Psoas muscle (tissue), 8 donors: ENCODE measurements around the gene ALOX12B. TPM values are rescaled to one million over a fixed set of nuclear protein-coding genes. Genes with fewer than 3 reads are reported as not detected.

Experiments
- ATAC-seq, 4 donors: fragments of 200-7000 bp; cut with Tn5 transposase; one replicate each; pipeline ENCODE4 v1.9.1; 2020; ENCODE audit warnings: moderate library complexity in 3 of 4, mild to moderate bottlenecking in 2 of 4
- DNase-seq, 2 donors: peaks; one replicate each; pipeline ENCODE4 v3.0.0-alpha.2; 2020
- H3K27ac ChIP-seq: fragments of 200-600 bp; one replicate; pipeline ENCODE4 v1.8.0; 2022
- H3K27me3 ChIP-seq, 3 donors: fragments of 200-600 bp in 1 of 3; one replicate each; pipeline versions ENCODE4 v1.6.1 to v1.8.0; 2013 to 2022; ENCODE audit warnings: low read length in 2 of 3, mild to moderate bottlenecking in 2 of 3, moderate library complexity in 1 of 3; ENCODE audit not compliant: insufficient read depth in 3 of 3
- H3K36me3 ChIP-seq, 2 donors: fragments of 200-600 bp in 1 of 2; one replicate each; pipeline versions ENCODE4 v1.6.1 to v1.8.0; 2013 to 2022; ENCODE audit warnings: low read depth in 1 of 2, mild to moderate bottlenecking in 1 of 2, moderate library complexity in 1 of 2; ENCODE audit not compliant: insufficient read depth in 1 of 2
- H3K4me1 ChIP-seq: fragments of 200-600 bp; one replicate; pipeline ENCODE4 v1.8.0; 2022
- H3K4me3 ChIP-seq: fragments of 200-600 bp; one replicate; pipeline ENCODE4 v1.8.0; 2022; ENCODE audit warnings: mild to moderate bottlenecking
- H3K9me3 ChIP-seq: fragments of 200-600 bp; one replicate; pipeline ENCODE4 v1.8.0; 2022
- CTCF ChIP-seq: fragments of 200-600 bp; IDR thresholded peaks from one replicate; pipeline ENCODE4 v1.8.0; 2022; ENCODE audit warnings: antibody characterized with exemption
- WGBS, 3 donors: extraction: QIAGEN DNeasy Blood & Tissue Kit; methylation state at CpG; one replicate each; pipeline versions ENCODE4 v1.1.6 to v1.1.7; 2013; 5-methylcytosine and 5-hydroxymethylcytosine counted together
- intact Hi-C, 2 donors: fragments of 100-400 bp; cut with DNase I; formaldehyde crosslinking; loops; one replicate each; pipeline versions ENCODE4 v1.11.0 to v1.14.2; 2022
- polyA plus RNA-seq, 3 donors: library from polyadenylated mRNA; stranded (reverse); fragments of 200-250 nt; gene quantifications; one replicate each; pipeline ENCODE4 v1.2.3, GENCODE V29; 2013
- total RNA-seq, 4 donors: library from RNA; stranded (reverse); fragmentation: NEBNext Ultra II Directional in 2 of 4; extraction: Animal tissue kit (Norgen Biotek cat#: 25700) in 2 of 4; gene quantifications; one replicate each; pipeline versions ENCODE4 v1.2.1 to v1.2.4, GENCODE V29; 2021 to 2023
- donor health status: healthy with polysubstance abuse.
- donor health status: DM: no; HTN: no; CAD: no; lungs with moderate emphysema.
- donor health status: Bipolar disorder and iron deficiency.
- donor health status: healthy.
- donor health status: DM: yes; HTN: yes; CAD: no.
- donor health status: DM: no; HTN: no; CAD: no.
- donor health status: DM: no; HTN: no; CAD: no.
- donor health status: DM: yes; HTN: yes; CAD: no.

Gene ALOX12B
- total and polyA plus RNA-seq, 7 donors = not detected

- DNase-seq = no peak
- ATAC-seq = no peak
- 83 to 91% (median 87%) methylated on average over 3 of the region's 3 CpGs for WGBS, 3 donors
- Histone ChIP-seq H3K4me1 (peaks cover 10% of the 10 kb centered on the region), H3K36me3 (no peaks in the 10 kb centered on the region), H3K9me3 (no peaks in the 10 kb centered on the region), H3K27me3 (peaks cover 0 to 37% (median 16%) of the 10 kb centered on the region in 3 donors), H3K4me3 (no peak overlapping the region), H3K27ac (no peak overlapping the region)
- no peak for TF ChIP-seq CTCF
- intact Hi-C loops = no loop called here
Observed at GRCh38 chr17:8069587-8069860, 18.0 kb downstream of the ALOX12B start.

DNA sequence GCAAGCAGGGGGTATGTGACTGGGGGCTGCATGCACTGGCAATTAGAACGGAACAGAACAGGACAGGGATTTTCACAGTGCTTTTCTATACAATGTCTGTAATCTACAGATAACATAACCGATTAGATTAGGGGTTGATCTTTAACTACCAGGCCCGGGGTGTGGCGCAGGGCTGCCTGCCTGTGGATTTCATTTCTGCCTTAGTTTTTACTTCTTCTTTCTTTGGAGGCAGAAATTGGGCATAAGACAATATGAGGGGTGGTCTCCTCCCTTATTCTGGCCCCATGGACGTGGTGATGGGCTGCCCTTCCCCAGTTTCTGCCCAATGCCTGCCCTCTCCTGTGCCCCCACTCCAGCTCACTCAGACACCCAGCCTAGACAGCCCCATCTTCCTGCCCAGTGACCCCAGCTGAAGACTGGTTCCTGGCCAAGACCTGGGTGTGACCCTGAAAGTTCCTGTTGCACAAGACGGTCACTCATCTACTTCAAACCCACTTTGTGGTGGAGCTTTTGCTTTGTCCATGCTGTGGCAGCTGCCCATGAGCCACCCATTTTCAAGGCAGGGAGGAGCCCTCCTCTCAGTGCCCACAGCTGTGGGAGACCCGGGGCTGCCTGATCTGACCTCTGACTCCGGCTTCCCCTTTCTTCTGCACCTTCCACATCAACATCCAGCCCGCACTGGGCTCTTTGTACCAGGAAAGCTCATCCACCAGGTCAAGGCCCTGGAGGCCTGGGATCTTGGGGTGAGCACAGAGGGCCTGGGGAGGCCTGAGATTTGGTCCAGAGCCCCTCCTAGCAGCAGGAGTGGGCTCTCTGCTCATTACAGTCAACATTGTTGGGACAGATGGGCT, 18.6 kb downstream of the ALOX12B start:
- no peak overlapping the region for H3K27ac ChIP-seq
- no peak for ATAC-seq

DNA sequence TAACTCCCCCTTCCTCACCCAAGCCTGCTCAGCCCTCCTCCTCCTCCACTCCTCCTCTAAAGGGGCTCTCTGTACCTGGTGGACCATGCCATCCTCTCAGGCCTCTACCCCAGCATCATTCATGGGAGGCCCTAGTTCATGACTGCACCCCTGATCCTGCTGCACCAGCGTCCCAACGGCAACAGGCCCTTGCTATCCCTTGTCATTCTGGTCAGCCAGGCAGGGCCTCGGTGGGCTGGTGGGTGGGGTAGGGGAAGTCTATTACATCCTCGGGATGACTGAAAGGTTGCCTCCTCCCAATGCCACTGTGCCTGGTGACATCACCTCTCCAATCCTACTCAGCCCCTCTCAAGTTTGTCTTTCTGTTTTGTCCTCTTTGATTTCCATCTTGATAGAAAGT, 19.7 kb downstream of the ALOX12B start:
- intact Hi-C loops = no loop called here
- Histone ChIP-seq H3K27me3 (peaks cover 0 to 30% (median 13%) of the 10 kb centered on the region in 3 donors), H3K4me1 (peaks cover 7% of the 10 kb centered on the region), H3K4me3 (no peak overlapping the region), H3K27ac (no peak overlapping the region), H3K9me3 (no peaks in the 10 kb centered on the region), H3K36me3 (no peaks in the 10 kb centered on the region)
- no peak for ATAC-seq
- TF ChIP-seq CTCF = no peak
- 50 to 66% (median 61%) methylated on average over 3 to 4 of the region's 4 CpGs for WGBS, 3 donors
- no peak for DNase-seq

More for the DNA sequence above, 18.6 kb downstream of the ALOX12B start:
- WGBS, 3 donors = 72 to 75% (median 73%) methylated on average over 8 to 9 of the region's 9 CpGs
- no peak for TF ChIP-seq CTCF
- Histone ChIP-seq H3K9me3 (no peaks in the 10 kb centered on the region), H3K27me3 (peaks cover 0 to 32% (median 12%) of the 10 kb centered on the region in 3 donors), H3K36me3 (no peaks in the 10 kb centered on the region), H3K4me3 (no peak overlapping the region), H3K4me1 (peaks cover 10% of the 10 kb centered on the region)
- intact Hi-C loops = no loop called here
- DNase-seq = peak in 1 of 2 donors; percentile 65

- TF ChIP-seq CTCF = no peak
Observed at GRCh38 chr17:8066841-8067775, 20.4 kb downstream of the ALOX12B start.

More at GRCh38 chr17:8066841-8067775, 20.4 kb downstream of the ALOX12B start:
- WGBS, 3 donors = 61 to 67% (median 61%) methylated on average over 15 of the region's 15 CpGs
- ATAC-seq = no peak
- H3K27me3 ChIP-seq = peaks cover 0 to 30% (median 11%) of the 10 kb centered on the region in 3 donors
- no peaks in the 10 kb centered on the region for H3K36me3 ChIP-seq
- H3K4me1 ChIP-seq = peaks cover 2% of the 10 kb centered on the region
- intact Hi-C loops = no loop called here
- no peaks in the 10 kb centered on the region for H3K9me3 ChIP-seq
- no peak for DNase-seq
- no peak overlapping the region for H3K27ac ChIP-seq
- H3K4me3 ChIP-seq = no peak overlapping the region
